Hepatocyte (in vitro differentiated cells): Measurements from ENCODE around the gene GLI3.

ENCODE experiments used
- CTCF ChIP-seq: fragments of 200-600 bp; sonication (generic); IDR thresholded peaks from 2 replicates; pipeline ENCODE4 v1.5.1; 2016; ENCODE audit warnings: antibody characterized with exemption, mild to moderate bottlenecking; ENCODE audit not compliant: poor library complexity
- EZH2 ChIP-seq: fragments of 200-600 bp; sonication (generic); IDR thresholded peaks from 2 replicates; pipeline ENCODE4 v1.6.1; 2016; ENCODE audit warnings: antibody characterized with exemption, mild to moderate bottlenecking, borderline replicate concordance
- EZH2phosphoT487 ChIP-seq: fragments of 200-600 bp; sonication (generic); IDR thresholded peaks from one replicate; pipeline ENCODE4 v1.6.1; 2018; ENCODE audit warnings: antibody characterized with exemption, mild to moderate bottlenecking, low read depth, moderate library complexity; ENCODE audit not compliant: unreplicated experiment, severe bottlenecking

GRCh38 chr7:41942468-41943093, 294.4 kb downstream of the GLI3 start:
- no peak for TF ChIP-seq EZH2
- TF ChIP-seq CTCF, result no peak
- no peak for TF ChIP-seq EZH2phosphoT487
